ENCODE results near the gene EFNA1.

The EFNA1 gene

GRCh38 chr1:155140630-155140953 is 12.9 kb downstream of the EFNA1 start:
- peak overlapping the region; percentile 79 for H3K4me3 ChIP-seq (ENCODE audit: low read depth, low read length)
- no peak for TF ChIP-seq ZNF571 (tag by site-specific recombination; IDR thresholded peaks at IDR 0.05)
- TF ChIP-seq REPIN1 (tag by site-specific recombination; IDR thresholded peaks at IDR 0.05; ENCODE audit: low read depth) = no peak
- no peak for TF ChIP-seq ZNF670 (tag by site-specific recombination; IDR thresholded peaks at IDR 0.05; ENCODE audit: low read depth)
- TF ChIP-seq ZNF544 (tag by site-specific recombination; IDR thresholded peaks at IDR 0.05) = no peak
- no peak for TF ChIP-seq YY2 (tag by site-specific recombination; IDR thresholded peaks at IDR 0.05)
- TF ChIP-seq ZSCAN4 (tag by site-specific recombination; IDR thresholded peaks at IDR 0.05) = no peak
- no peak for TF ChIP-seq GFI1B (tag by site-specific recombination; IDR thresholded peaks at IDR 0.05)
- no peak for TF ChIP-seq ZNF843 (tag by site-specific recombination; IDR thresholded peaks at IDR 0.05)
- TF ChIP-seq KLF17 (tag by site-specific recombination; IDR thresholded peaks at IDR 0.05) = no peak
- TF ChIP-seq SP3 (tag by site-specific recombination; IDR thresholded peaks at IDR 0.05) = peak; percentile 7; the same call in 1 of the 2 replicates
- TF ChIP-seq ZNF362 (tag by site-specific recombination; IDR thresholded peaks at IDR 0.05) = 0 out of 2 replicates have a peak, but pooled peaks have one; percentile 60
- no peak for TF ChIP-seq ZNF26 (tag by site-specific recombination; IDR thresholded peaks at IDR 0.05)
- TF ChIP-seq ZNF518A (tag by site-specific recombination; conservative IDR thresholded peaks at IDR 0.05; ENCODE audit: low read depth) = peak; percentile 74; the same call in 1 of the 2 replicates
- peak overlapping the region; percentile 60; the same call in 1 of the 2 replicates for H3K27ac ChIP-seq (ENCODE audit: extremely low read depth, low read depth, low read length)
- H3K4me1 ChIP-seq (ENCODE audit: control insufficient read depth, insufficient read depth, low read length) = no peaks in the 10 kb centered on the region
- H3K36me3 ChIP-seq (ENCODE audit: control insufficient read depth in 2 of 2, insufficient read depth in 1 of 2, low read length in 2 of 2) = peaks cover 0 to 19% of the 10 kb centered on the region in 2 experiments; a peak in 2 of 3 replicates
- ChIA-PET CTCF (interaction anchor here (1.0 to 1.1 kb wide), 3 partner anchors 31 to 54 kb away, joined by 3 read pairs; partner anchors contain the start of gene KRTCAP2), POLR2A (interaction anchor here (1.0 to 1.5 kb wide), 4 partner anchors 12 to 55 kb away, joined by 3 to 5 read pairs (median 4); no protein-coding TSS in a partner anchor)
- H3K9me3 ChIP-seq (ENCODE audit: control insufficient read depth, insufficient read depth, low read depth, low read length) = no peaks in the 10 kb centered on the region

- Histone ChIP-seq H3K27ac (ENCODE audit: extremely low read depth, low read depth, low read length) (no peak overlapping the region), H3K4me3 (ENCODE audit: low read depth, low read length) (no peak overlapping the region), H3K9me3 (ENCODE audit: control insufficient read depth, insufficient read depth, low read depth, low read length) (no peaks in the 10 kb centered on the region), H3K36me3 (ENCODE audit: control insufficient read depth in 2 of 2, insufficient read depth in 1 of 2, low read length in 2 of 2) (peaks cover 0 to 19% of the 10 kb centered on the region in 2 experiments; a peak in 2 of 3 replicates), H3K4me1 (ENCODE audit: control insufficient read depth, insufficient read depth, low read length) (no peaks in the 10 kb centered on the region)
- TF ChIP-seq ZNF521 (tag by site-specific recombination; IDR thresholded peaks at IDR 0.05) = no peak
- TF ChIP-seq ZFP69B (tag by site-specific recombination; IDR thresholded peaks at IDR 0.05) = no peak
- TF ChIP-seq ZNF404 (tag by site-specific recombination; IDR thresholded peaks at IDR 0.05) = no peak
- no peak for TF ChIP-seq ZNF324 (tag by site-specific recombination; IDR thresholded peaks at IDR 0.05)
- no peak for TF ChIP-seq ZBTB26 (tag by site-specific recombination; optimal IDR thresholded peaks at IDR 0.05)
- TF ChIP-seq ZNF24 (tag by site-specific recombination; IDR thresholded peaks at IDR 0.05) = no peak
- no peak for TF ChIP-seq TCF7L2 (IDR thresholded peaks at IDR 0.05; ENCODE audit: borderline replicate concordance, low read depth, low read length)
- no peak for TF ChIP-seq GLIS2 (tag by site-specific recombination; IDR thresholded peaks at IDR 0.05)
- no peak for TF ChIP-seq BCL11B (tag by site-specific recombination; IDR thresholded peaks at IDR 0.05; ENCODE audit: low read depth)
- TF ChIP-seq AEBP2 (tag by site-specific recombination; IDR thresholded peaks at IDR 0.05; ENCODE audit: borderline replicate concordance) = no peak
- CTCF ChIA-PET = interaction anchor here (1.0 to 2.2 kb wide), 3 partner anchors 26 to 55 kb away, joined by 3 to 9 read pairs (median 7); no protein-coding TSS in a partner anchor
- POLR2A ChIA-PET = interaction anchor here (1.7 kb wide), 1 partner anchor 26 kb away, joined by 11 read pairs; no protein-coding TSS in a partner anchor
Observed at GRCh38 chr1:155141749-155142148, 14.1 kb downstream of the EFNA1 start.

Measured in HEK293 (cell line).